NCI-H524 (cell line): ENCODE results near the gene GPC6.

Experiments
- DNase-seq, 2 experiments: peaks; one replicate each; lab custom pipeline; 2025; lab: John Stamatoyannopoulos, UW

GPC6 gene

DNA sequence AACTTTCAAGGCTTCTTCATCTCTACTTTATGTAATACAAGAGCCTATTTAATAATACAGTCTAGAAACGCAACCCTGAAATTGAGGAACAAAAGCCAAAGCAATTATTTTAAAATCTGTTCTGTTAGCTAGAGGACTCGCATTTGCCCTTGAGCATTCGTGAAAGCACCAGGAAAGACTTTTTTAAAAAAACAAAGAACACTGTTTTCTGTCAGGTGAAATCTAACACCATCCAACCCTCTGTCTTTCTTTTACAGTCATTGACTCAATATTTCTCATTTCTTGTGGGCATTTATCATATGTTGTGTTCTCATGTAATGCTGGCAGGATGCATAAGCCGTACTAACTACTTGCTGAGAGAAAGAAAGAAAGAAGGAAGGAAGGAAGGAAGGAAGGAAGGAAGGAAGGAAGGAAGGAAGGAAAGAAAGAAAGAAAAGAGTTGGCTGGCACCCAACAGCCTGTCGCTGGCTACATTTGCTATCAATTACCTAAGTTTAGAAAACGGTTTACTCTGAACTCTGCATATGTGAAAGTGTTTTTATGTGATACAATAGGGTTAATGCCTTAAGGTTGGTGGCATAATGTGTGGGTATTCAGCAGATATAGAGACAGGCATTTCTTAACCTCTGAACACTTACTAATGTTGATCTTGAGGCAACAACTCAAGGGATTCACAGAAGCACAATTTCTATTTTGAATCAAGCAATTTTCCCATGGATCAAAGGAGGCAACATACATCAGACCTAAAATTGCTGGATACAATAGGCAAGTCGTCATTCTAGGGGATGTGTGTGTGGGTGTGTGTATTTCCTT lies 807.4 kb downstream of the GPC6 start:
- DNase-seq, result no peak

DNA sequence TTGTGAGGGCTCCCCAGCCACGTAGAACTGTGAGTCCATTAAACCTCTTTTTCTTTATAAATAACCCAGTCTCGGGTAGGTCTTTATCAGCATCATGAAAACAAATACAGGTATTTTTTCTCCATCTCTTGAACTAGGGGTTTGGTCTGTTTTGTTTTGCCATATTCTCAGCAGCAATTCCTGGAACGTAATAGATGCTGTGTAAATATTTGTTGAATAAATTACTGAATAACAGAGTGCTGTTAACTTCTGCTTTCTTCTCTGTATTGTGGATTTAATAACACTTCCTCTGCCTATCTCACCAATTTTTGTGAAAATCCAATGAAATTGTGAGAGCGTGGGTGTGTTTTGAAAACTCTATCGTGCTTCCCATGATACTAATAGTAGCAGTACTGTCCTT lies 823.4 kb downstream of the GPC6 start:
- no peak for DNase-seq

DNA sequence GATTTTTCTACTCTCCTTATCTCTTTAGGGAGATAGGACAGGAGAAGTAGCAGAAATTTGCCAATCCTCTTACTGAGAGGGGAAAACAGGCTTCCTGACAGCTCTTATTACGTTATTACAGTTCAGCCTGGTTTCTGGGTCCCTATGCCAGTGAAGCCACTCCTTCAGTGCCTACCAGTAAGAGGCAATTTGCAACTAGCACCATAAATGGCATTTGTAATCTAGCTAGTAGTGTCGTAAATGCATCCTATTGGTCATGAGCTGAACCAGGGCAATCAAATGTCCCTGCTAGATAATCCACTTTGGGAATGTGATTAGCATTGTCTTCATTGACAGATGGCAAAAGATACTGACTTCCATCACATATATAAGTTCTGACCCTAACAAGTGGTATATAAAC lies 824.1 kb downstream of the GPC6 start:
- DNase-seq, result peak; percentile 67 to 91

DNA sequence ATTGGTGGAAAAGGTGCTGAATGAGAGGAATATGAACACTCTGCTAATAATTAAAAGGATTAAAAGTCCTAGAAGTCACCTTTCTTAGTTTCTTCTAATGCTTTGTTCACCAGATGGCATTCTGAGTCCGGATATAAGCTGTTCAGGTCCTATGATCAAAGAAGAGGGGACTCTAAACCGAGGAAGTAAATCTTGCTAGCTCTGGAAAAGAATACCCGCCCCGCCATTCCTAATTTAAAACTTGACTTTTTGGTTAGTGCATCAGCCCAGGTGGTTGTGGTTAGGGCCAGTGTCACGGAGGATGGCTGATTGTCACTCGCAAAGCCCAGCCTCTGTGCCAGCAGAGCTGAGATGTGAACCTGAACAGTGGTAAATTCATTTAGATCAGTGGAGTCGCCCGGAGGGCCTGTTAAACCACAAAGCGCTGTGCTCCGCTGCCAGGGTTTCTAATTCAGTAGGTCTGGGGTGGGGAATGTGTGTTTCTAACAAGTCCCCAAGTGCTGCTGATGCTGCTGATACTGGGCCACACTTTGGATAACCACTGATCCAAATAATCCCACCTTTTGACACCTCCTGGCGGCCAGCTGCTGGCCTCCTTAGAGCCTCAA lies 827.5 kb downstream of the GPC6 start:
- DNase-seq, result peak; percentile 13 to 73

DNA sequence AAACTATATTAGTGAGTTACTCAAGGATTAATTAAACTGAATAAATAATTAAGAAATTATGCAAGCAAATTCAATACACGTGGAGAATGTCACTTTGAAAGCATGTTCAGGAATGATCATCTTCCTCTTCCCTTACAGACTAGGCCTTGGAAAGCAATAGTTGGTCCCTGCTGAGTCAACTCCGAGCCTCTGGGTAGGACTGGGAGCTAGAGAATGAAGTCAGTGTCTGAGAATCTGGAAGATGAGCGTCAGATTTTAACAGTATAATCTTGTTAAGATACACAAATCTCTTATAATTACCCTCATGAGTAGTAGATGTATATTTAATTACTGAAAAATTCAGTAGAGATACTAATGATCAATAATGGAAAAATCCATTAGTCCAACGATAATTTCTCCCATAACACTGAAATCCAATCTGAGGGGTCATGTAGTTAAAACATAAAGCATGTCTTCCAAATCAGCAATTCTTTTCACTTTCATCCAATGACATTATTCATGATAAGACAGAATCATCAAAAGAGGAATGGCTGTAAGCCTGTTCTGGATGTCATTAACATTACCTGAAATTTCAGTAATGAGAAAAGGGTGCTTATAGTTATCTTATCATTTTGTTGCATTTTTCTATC lies 829.9 kb downstream of the GPC6 start:
- no peak for DNase-seq

DNA sequence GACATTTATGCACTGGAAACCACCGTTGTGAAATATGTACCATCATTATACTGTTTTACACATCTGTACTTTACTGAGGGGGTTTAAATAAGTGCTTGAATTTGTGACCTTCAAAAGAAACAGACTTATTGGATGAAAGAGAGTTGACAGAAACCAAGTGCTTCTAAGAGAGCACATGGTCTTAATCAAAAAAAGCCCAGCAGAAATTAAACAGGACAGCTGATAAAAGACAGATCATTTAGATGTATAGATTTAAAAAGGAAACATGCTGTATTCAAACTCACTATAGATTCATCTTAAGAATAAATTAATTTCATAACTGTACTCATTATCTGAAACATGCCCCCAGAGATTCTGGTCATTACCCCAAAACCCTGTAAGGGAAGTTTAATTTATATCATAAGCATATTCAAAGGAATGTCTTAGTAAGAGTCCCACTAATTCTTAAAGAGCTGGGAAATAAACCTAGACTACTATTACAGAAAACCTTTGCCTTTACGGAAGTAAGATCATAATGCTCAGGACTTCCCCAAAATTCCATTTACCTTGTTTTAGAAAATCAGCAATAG lies 831.1 kb downstream of the GPC6 start:
- DNase-seq, result no peak

DNA sequence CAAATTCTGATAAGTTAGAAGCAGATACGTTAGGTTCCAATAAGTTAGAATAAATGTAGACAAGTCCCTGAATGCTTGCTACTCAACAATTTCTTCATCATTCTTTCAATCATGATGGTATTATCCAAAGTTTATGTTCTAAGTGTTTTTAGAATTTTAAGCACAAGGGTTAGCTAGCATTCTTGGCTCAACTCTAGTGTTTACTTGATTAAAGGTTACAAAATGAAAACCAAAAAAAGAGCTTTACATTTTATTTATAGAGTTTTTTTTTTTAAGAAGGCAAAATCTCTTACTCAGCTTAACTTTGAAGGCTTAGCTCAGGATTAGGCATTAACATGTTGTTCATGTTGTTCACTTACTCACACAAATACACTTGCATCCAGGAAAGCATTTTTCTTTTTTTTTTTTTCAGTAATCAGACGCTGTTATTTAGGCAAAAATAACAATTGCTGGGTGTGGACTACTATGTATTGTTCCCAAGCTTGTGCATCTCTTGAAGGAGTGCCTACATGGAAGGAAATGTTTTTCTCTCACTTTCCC lies 832.3 kb downstream of the GPC6 start:
- no peak for DNase-seq

DNA sequence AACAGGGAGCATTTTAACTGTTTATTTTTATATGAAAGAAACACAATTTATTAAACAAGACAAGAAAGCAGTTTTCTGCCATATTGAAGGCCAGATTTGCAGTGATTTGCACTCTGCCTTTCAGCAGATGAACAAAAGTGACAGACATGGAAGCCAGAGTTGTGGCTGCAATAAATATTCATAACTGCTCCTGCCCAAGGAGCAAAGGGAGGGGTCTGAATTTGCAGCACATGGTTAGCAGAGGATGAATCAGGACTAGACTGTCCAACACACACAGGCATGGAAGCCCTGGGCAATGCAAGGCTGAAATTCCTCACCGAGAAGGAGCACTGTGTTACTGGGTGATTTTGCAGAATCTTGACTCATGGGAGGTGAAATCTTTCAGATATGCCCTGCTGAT lies 834.7 kb downstream of the GPC6 start:
- no peak for DNase-seq

DNA sequence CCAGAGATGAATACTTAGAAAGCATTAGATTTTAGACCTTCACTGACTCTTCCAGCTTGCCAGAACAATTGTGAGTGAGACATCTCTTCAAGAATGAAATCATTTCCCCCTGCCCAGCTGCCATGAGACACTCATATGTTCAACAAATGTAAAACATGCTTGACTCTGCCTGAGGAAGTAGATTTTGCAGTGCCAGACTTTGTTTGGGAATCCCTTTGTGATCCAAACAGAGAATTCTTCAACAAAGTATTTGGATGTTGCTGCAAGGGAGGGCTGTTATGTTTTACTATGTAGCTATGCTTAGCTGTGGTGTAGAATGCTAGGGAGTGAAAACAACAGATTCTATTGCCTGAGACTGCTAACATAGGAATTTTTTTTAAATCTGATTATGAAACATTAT lies 836.5 kb downstream of the GPC6 start:
- no peak for DNase-seq

DNA sequence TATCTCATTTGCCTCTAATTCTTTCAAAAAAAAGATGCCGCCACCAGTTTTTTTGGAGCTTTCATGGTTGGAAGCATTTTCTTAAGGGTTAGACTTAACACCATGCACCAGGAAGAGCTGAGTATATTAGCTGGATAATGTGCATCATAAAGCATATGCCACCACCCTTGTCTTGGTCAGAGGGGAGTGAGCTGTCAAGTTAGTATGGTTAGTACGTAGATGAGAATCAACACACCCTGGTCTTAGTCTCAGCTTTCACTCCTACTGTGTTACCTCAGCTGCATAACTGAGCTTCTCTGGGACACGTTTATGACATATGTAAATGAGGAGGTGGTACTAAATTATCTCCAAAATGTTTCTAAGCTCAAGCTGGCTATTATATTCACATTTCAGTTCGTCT lies 837.2 kb downstream of the GPC6 start:
- no peak for DNase-seq

DNA sequence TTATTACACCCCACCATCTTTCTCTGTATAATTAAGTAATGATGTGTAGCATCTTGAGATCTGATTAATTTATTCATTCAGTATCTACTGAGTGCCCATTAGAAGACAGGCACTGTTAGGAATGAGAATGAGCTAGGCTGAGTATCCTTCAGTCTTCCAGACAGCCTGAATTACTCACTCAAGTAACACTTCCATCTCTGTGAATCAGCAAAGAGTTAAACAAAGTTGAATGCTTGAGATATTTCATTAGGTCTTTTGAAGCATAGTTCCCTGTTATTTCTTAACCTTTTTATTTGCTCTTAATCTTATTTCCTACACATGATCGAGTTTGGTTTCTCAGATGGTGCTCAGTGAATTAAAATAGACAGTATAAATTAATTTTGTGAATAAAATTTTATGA lies 839.1 kb downstream of the GPC6 start:
- DNase-seq, result no peak

DNA sequence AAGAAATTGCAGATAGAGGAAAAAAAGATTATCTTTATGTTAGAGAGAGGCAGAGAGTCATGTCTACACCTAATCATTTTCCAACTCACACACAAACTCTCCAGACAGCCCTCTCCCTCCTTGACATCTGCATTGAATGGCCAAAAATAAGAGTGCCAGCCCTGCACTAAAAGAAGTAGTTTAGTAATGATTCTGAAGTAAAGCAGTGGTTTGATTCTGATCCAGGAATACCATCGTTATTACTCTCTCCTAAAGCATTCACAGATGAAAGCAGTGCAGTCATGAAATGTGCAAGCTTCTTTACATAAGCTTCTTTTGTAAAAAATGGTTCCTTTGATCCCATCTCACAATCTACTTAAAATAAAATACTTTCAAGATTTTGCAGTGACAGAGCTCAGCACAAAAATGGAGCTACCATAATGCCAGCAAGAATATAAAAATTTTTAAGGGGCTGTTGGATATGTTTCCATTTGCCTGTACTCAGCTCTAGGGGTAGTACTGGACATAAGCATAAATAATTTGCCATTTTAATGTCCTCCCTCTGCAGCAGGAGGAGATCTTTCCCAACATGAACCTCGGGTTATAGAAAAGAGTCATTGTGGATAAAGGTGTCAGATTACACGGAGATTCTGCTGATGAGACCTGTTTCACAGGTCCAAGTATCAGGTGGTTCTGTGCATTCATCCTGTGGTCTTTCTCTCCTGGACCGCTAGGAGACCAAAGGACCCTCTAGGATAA lies 846.6 kb downstream of the GPC6 start:
- no peak for DNase-seq

DNA sequence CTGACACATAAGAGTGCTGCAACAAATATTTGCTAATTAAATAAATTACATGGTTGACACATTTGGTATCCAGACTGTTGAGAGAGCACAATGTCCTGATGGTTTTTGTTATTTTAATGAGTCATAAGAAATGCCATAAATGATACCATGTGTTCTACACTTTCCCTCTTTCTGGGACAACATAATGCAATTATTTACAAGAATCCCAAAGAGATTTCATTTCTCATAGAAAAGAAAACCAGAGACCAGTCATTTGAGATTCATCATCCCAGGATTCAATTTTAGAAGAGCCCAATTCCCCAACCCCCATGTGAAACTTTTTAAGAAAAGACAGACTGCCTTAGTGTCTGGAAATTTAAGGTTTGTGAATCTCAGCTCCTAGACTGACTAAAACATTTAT lies 853.3 kb downstream of the GPC6 start:
- DNase-seq, result no peak

DNA sequence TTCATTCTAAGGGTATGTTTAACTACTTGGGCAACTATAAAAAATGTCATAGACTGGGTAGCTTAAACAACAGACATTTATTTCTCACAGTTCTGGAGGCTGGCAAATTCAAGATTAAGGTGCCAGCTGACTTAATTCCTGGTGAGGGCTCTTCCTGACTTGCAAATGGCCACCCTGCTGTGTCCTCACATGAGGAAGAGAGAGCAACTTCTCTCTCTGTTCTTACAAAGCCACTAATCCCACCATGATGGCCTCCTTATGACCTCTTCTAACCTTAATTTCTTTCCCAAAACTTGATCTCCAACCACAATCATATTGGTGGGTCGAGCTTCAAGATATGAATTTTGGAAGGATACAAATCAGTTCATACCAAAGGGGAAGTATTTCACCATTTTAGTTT lies 853.9 kb downstream of the GPC6 start:
- DNase-seq, result no peak

DNA sequence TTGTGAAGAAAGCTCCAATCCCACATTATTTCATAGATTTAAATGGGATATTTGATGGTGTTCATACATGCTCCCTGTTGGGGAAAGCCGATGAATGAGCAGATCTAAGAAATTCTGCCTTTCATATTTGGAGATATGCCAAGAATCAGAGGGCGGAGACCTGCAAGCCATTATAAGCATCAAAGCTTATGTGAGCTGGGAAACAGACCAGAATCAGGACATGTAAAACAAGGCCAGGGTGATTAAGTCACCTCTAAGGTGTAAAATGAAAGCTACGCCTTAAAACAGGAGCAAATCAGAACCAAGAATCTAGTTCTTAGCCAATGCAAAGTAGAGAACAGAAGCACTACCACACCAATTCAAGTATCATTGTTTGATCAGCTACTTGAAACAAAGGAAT lies 860.5 kb downstream of the GPC6 start:
- no peak for DNase-seq

DNA sequence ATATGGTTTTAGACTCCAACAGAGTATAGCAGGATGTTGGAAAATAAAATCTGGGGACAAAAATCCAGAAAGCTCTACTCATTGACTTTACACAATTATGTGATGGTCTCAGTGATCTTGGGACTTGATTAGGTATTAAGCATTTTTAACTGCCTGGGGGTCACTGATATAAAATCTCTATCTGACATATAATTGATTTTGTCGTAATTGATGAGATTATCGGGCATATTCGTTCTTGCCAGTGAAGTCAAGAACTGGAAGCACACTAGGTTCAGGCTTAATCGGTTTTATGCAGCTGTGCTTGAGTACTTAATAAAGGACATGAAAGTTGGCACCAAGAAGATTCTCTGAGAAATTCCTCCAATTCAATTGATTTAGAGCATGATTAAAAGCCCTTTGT lies 862.1 kb downstream of the GPC6 start:
- no peak for DNase-seq

DNA sequence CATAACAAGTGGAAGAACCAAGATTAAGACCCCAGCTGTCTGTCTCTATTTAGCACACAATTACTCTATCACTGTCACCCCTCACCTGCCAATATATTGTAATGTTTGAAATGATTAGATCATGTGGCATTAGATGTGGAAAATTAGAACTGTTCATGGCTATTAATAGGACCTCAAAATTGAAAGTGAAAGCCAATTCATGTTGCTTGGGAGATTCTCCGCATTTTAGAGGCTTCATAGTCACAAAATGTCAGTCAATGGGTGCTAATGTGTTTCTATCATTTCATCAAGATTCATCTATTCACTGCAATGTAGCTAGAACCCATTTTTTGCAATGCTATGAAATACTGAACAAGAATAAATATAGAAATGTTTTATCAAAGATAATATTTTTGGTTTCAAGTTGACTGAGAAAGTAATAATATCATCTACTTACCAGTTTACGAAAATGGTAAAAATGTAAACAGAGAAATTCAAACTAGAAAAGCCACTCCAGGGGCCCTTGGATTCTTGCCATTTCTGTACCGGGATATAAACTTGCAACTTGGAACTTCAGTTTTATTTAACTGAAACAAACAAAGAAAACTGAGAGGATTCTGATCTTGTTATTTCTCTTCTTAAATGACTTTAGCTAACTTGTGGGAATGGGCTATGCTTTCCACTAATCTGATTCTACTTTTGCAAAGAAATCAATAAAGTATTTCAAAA lies 864.3 kb downstream of the GPC6 start:
- DNase-seq, result no peak

DNA sequence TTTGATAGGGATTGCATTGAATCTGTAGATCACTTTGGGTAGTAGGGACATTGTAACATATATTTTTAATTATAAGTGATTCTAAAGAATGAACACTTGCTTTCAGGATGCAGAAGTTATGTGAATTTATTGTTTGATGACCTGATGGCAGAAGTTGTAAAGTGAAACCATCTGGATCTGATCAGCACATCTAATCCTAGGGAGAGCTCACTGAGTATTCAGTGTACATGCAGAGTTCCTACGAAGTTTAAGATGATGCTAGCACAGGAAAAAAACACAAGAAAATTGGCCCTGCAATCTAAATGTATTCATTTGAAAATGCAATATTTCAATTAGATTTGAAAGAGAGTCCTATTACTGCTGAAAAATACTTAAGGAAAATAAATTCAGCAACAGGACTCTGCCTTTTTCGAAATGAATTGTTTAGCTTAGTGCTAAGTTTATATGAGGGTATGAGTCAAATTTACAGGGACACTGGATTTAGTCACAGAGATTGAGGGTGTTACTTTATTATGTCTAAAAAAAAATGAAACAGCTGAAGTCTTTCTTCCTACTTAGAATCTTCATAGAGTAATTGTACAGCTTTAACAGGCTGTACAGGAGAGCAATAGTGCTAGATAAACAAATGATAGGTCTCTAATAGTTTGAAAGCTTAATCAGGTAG lies 867.2 kb downstream of the GPC6 start:
- DNase-seq, result no peak

DNA sequence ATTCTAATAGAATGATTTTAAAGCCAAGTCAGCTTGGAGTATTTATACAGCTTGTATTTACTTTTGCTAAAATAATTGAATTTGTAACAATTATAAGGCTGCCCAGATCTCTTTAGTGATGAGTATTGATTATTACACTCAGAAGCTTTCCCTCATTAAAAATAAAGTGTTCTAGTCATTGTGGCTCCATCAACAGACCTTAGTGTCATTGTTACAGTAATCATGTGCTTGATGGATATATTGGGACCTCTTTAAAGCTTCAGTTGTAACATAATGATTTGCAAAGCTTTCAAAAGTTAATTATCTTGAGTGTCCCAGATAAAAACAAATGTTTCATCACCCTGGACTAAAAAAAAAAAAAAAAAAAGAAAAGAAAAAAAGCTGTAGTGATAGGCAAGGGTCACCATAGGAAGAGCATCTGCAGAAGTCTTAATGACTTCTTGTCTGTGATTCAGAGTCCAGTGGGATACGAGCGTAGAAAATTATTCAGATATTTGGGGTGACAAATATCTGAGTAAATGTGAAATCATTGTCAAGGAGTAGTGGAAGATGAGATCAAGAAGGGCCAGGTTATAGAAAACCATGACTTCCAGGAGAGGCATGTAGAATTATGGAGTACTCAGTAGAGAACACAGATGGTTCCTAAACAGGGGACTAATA lies 883.2 kb downstream of the GPC6 start:
- DNase-seq, result no peak

DNA sequence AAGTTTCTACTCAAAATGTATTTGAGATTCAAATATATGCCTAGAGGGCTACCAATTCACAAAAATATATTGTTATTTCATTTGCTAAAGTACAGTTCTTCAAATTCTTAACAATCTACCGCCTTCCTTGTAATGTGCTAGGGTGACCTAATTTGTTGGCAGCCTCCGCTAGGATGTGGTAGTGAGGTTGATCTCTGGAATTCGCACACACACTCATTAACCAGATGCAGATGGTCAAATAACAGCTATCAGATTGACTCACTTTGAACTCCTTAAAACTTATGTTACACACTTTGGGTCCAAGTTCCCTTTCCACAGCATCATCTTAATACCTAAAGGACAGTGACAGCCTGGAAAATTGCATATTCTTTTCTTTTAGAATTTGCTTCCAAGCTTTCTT lies 885.6 kb downstream of the GPC6 start:
- DNase-seq, result peak in 1 of 2 experiments; percentile 32
